22Rv1 (cell line): Measurements from ENCODE around the gene HACD1.

Experiments
- H3K27ac ChIP-seq: fragments of 450-650 bp; 2 replicates; pipeline ENCODE4 v1.5.1; 2017
- CTCF ChIP-seq: fragments of 450-650 bp; IDR thresholded peaks from 2 replicates; pipeline ENCODE4 v1.5.1; 2017; ENCODE audit warnings: mild to moderate bottlenecking
- ZFX ChIP-seq: fragments of 450-650 bp; IDR thresholded peaks from 2 replicates; pipeline ENCODE4 v1.6.1; 2017; ENCODE audit warnings: antibody characterized with exemption, borderline replicate concordance

The HACD1 gene

GRCh38 chr10:17659365-17659764, 42.2 kb upstream of the HACD1 start:
- TF ChIP-seq CTCF (no peak), ZFX (no peak)
- H3K27ac ChIP-seq, result no peak overlapping the region

GRCh38 chr10:17657103-17657500, 39.9 kb upstream of the HACD1 start:
- H3K27ac ChIP-seq, result no peak overlapping the region
- TF ChIP-seq ZFX (no peak), CTCF (no peak)

GRCh38 chr10:17655567-17656146, 38.5 kb upstream of the HACD1 start:
- H3K27ac ChIP-seq, result no peak overlapping the region
- TF ChIP-seq CTCF, result no peak
- no peak for TF ChIP-seq ZFX

GRCh38 chr10:17655009-17655408, 37.8 kb upstream of the HACD1 start:
- TF ChIP-seq ZFX (no peak), CTCF (no peak)
- no peak overlapping the region for H3K27ac ChIP-seq

- TF ChIP-seq CTCF (no peak), ZFX (no peak)
- H3K27ac ChIP-seq, result no peak overlapping the region
These were observed 35.4 kb upstream of the HACD1 start for GRCh38 chr10:17652585-17652984.

- no peak overlapping the region for H3K27ac ChIP-seq
These were observed 34.7 kb upstream of the HACD1 start for GRCh38 chr10:17651896-17652295.

GRCh38 chr10:17650416-17650815, 33.2 kb upstream of the HACD1 start:
- TF ChIP-seq CTCF (no peak), ZFX (no peak)
- no peak overlapping the region for H3K27ac ChIP-seq

More at GRCh38 chr10:17651896-17652295, 34.7 kb upstream of the HACD1 start:
- TF ChIP-seq CTCF, result no peak
- no peak for TF ChIP-seq ZFX
